OCI-LY3 (cell line): ENCODE results near the gene ZNF319.

Source experiments
- H2AFZ ChIP-seq: fragments of 200-600, 300-600 bp; shearing (Covaris generic); 2 replicates; pipeline ENCODE4 v1.6.0; 2014; ENCODE audit warnings: antibody characterized with exemption, low read depth, low read length
- H3K27ac ChIP-seq: fragments of 200-600, 300-600 bp; sonication (generic); 2 replicates; pipeline ENCODE4 v1.5.1; 2014; ENCODE audit warnings: mild to moderate bottlenecking, low read length, moderate library complexity, mixed read lengths
- H3K27me3 ChIP-seq: fragments of 200-600, 300-600 bp; sonication (generic); 2 replicates; pipeline ENCODE4 v1.6.1; 2014; ENCODE audit warnings: low read depth, low read length, mixed read lengths
- H3K36me3 ChIP-seq: fragments of 200-600, 300-600 bp; sonication (generic); replicated peaks from 2 replicates; pipeline ENCODE3; 2014; ENCODE audit warnings: low read depth, low read length, mixed read lengths
- H3K4me1 ChIP-seq: fragments of 300-600, 200-600 bp; sonication (generic); 2 replicates; pipeline ENCODE4 v1.6.1; 2014; ENCODE audit warnings: low read length, mixed read lengths
- H3K4me2 ChIP-seq: fragments of 200-600, 300-600 bp; sonication (generic); 2 replicates; pipeline ENCODE4 v1.6.1; 2014; ENCODE audit warnings: low read length, mixed read lengths
- H3K4me3 ChIP-seq: fragments of 300-600, 200-600 bp; sonication (generic); 2 replicates; pipeline ENCODE4 v1.5.1; 2014; ENCODE audit warnings: antibody characterized with exemption, mild to moderate bottlenecking, low read length, moderate library complexity
- H3K79me2 ChIP-seq: fragments of 300-600, 200-600 bp; shearing (Covaris generic); 2 replicates; pipeline ENCODE4 v1.6.1; 2014; ENCODE audit warnings: mild to moderate bottlenecking, low read length, mixed read lengths
- H3K9ac ChIP-seq: fragments of 300-600, 200-600 bp; shearing (Covaris generic); 2 replicates; pipeline ENCODE4 v1.6.0; 2014; ENCODE audit warnings: mild to moderate bottlenecking, low read length, moderate library complexity
- H3K9me3 ChIP-seq: fragments of 200-600, 300-600 bp; shearing (Covaris generic); 2 replicates; pipeline ENCODE4 v1.6.1; 2014; ENCODE audit warnings: low read length, mixed read lengths; ENCODE audit not compliant: insufficient read depth
- H4K20me1 ChIP-seq: fragments of 200-600, 300-600 bp; sonication (generic); 2 replicates; pipeline ENCODE4 v1.6.1; 2016; ENCODE audit warnings: low read length, mixed read lengths; ENCODE audit not compliant: insufficient read depth
- CTCF ChIP-seq: fragments of 200-600, 300-600 bp; sonication (generic); IDR thresholded peaks from 2 replicates; pipeline ENCODE4 v1.5.1; 2014; ENCODE audit warnings: antibody characterized with exemption, low read length, low read depth
- EZH2phosphoT487 ChIP-seq: fragments of 200-600 bp; shearing (Covaris generic); IDR thresholded peaks from 2 replicates; pipeline ENCODE4 v1.6.1; 2018; ENCODE audit warnings: antibody characterized with exemption, mixed run types, low read depth

ZNF319 gene

GRCh38 chr16:57970970-57971369, 29.5 kb downstream of the ZNF319 start, which contains the start of gene CNGB1:
CNGB1 (minus strand) TSS chr16:57971128; CDS start chr16:57967286, 3,842 bp downstream.
- Histone ChIP-seq H3K79me2 (no peaks in the 10 kb centered on the region), H3K4me1 (0 out of 2 replicates have a peak, but pooled peaks cover 2% of the 10 kb centered on the region), H3K9me3 (no peaks in the 10 kb centered on the region), H3K36me3 (no peaks in the 10 kb centered on the region), H3K27ac (no peak within 1 kb of the TSS), H4K20me1 (no peaks in the 10 kb centered on the region), H3K4me2 (no peak within 1 kb of the TSS), H3K27me3 (peaks cover 17% of the 10 kb centered on the region), H2AFZ (no peak within 1 kb of the TSS), H3K4me3 (no peak within 1 kb of the TSS), H3K9ac (no peak within 1 kb of the TSS)
- TF ChIP-seq EZH2phosphoT487: no peak
- no peak for TF ChIP-seq CTCF

DNA sequence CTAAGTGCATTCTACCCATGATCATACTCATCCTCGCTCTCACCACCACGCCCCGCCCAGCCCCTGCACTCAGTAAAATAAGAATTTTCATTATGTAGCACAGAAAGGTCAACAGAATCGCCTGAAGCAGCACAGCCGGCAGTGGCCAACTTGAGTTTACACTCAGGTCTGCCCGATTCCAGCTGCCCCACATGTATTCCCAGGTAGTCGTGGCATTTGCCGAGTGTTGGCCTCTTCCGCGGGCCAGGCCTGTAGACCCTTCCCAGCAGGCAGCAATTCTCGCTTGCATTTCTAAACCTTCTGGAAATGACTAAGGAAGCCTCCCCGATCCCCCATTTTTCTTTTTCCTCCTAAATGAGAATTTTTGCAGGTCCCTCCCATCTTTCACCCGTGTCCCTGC, 30.2 kb downstream of the ZNF319 start:
- Histone ChIP-seq H3K36me3 (no peaks in the 10 kb centered on the region), H3K4me1 (0 out of 2 replicates have a peak, but pooled peaks cover 2% of the 10 kb centered on the region), H3K27ac (no peak overlapping the region), H3K4me3 (no peak overlapping the region), H3K9ac (no peak overlapping the region), H3K79me2 (no peaks in the 10 kb centered on the region), H4K20me1 (no peaks in the 10 kb centered on the region), H3K4me2 (no peak overlapping the region), H3K9me3 (no peaks in the 10 kb centered on the region), H2AFZ (no peak overlapping the region), H3K27me3 (peaks cover 17% of the 10 kb centered on the region)
- TF ChIP-seq EZH2phosphoT487 (no peak), CTCF (no peak)

DNA sequence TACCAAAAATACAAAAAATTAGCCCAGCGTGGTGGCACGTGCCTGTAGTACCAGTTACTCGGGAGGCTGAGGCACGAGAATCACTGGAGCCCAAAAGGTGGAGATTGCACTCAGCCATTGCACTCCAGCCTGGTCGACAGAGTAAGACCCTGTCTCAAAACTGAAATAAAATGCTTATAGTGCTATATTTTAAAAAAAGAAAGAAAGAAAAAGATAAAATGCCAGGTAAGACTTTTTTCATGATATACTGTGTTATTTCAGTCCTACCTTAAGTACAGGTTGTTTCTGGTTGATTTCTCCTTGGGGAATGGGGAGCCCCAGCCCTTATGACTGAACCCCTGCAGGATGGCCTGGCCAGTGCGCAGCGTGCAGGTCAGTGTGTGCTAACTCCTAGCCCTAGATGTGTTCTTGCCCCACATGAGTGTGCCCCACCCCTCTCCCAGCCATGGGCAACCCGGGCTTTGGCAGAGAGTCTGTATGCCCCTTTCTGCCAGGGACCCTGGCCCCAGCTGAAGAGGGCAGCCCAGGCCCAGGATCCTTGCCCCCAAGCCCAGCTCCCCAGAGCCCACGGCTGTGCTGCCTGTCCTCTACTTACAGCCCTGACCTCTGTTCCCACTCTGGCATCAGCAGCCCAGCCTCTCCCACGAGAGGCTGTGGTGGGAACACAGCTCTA, 30.9 kb downstream of the ZNF319 start:
- H3K9me3 ChIP-seq: no peaks in the 10 kb centered on the region
- no peaks in the 10 kb centered on the region for H3K79me2 ChIP-seq
- H3K4me3 ChIP-seq: no peak overlapping the region
- H3K4me2 ChIP-seq: no peak overlapping the region
- H3K27ac ChIP-seq: no peak overlapping the region
- 0 out of 2 replicates have a peak, but pooled peaks cover 2% of the 10 kb centered on the region for H3K4me1 ChIP-seq
- TF ChIP-seq CTCF (no peak), EZH2phosphoT487 (no peak)
- H3K27me3 ChIP-seq: peaks cover 17% of the 10 kb centered on the region
- no peaks in the 10 kb centered on the region for H4K20me1 ChIP-seq
- H2AFZ ChIP-seq: no peak overlapping the region
- H3K36me3 ChIP-seq: no peaks in the 10 kb centered on the region
- no peak overlapping the region for H3K9ac ChIP-seq

DNA sequence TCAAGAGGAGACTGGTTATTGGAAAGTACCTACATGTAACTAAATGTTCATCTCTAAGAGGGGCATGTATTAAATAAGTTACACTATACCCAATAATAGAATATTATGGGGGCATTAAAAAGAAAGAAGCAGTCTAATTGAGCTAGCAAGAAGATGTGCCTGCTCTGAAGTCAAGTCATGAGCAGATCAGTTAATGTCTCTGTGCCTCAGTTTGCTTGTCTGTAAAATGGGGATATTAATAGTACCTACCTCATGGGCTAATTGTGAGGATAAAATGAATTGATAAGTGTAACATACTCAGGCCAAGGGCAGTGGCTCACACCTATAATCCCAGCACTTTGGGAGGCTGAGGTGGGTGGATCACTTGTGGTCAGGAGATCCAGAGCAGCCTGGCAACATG, 32.6 kb downstream of the ZNF319 start:
- no peak overlapping the region for H3K9ac ChIP-seq
- no peaks in the 10 kb centered on the region for H3K9me3 ChIP-seq
- no peaks in the 10 kb centered on the region for H3K79me2 ChIP-seq
- H4K20me1 ChIP-seq: no peaks in the 10 kb centered on the region
- 0 out of 2 replicates have a peak, but pooled peaks cover 2% of the 10 kb centered on the region for H3K4me1 ChIP-seq
- no peak overlapping the region for H3K27ac ChIP-seq
- no peak overlapping the region for H2AFZ ChIP-seq
- no peak overlapping the region for H3K4me2 ChIP-seq
- H3K27me3 ChIP-seq: peaks cover 17% of the 10 kb centered on the region
- no peak for TF ChIP-seq EZH2phosphoT487
- no peak for TF ChIP-seq CTCF
- H3K36me3 ChIP-seq: no peaks in the 10 kb centered on the region
- no peak overlapping the region for H3K4me3 ChIP-seq
